Cardiac septum (tissue), 1 donor: ENCODE measurements around the gene HLA-G. TPM values are rescaled to one million over a fixed set of nuclear protein-coding genes. Genes with fewer than 3 reads are reported as not detected.
"Not testable (repeated sequence)": the region's sequence is repeated elsewhere in the genome, so short reads cannot be mapped to it uniquely, and the experiment has no call there.

Experiments
- DNase-seq: peaks from one replicate; pipeline ENCODE4 v3.0.0-alpha.2; 2020; ENCODE audit warnings: low spot score
- intact Hi-C: fragments of 100-400 bp; cut with DNase I; formaldehyde crosslinking; loops from one replicate; pipeline ENCODE4 v1.14.0; 2022
- total RNA-seq: library from RNA; stranded (reverse); fragmentation: NEBNext Ultra II Directional; extraction: Animal tissue kit (Norgen Biotek cat#: 25700); gene quantifications from one replicate; pipeline ENCODE4 v1.2.1, GENCODE V29; 2021
- donor health status: DM: no; HTN: no; CAD: no.

The HLA-G gene
- total RNA-seq, 1 donor from 2014 or later: 0.62 TPM

DNA sequence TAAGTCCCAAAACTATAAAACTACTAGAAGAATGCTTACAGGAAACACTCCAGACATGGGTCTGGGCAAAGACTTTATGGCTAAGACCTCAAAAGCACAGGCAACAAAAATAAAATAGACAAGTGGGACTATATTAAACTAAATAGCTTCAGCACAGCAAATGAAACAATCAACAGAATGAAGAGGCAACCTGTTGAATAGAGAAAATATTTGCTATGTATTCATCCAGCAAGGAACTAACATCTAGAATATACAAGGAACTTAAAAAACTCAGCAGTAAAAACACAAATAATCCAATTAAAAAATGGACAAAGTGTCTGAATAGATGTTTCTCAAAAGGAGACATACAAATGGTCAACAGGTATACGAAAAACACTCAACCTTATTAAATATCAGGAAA, 30.4 kb downstream of the HLA-G start:
- DNase-seq: no peak
- intact Hi-C loops: no loop called here

DNA sequence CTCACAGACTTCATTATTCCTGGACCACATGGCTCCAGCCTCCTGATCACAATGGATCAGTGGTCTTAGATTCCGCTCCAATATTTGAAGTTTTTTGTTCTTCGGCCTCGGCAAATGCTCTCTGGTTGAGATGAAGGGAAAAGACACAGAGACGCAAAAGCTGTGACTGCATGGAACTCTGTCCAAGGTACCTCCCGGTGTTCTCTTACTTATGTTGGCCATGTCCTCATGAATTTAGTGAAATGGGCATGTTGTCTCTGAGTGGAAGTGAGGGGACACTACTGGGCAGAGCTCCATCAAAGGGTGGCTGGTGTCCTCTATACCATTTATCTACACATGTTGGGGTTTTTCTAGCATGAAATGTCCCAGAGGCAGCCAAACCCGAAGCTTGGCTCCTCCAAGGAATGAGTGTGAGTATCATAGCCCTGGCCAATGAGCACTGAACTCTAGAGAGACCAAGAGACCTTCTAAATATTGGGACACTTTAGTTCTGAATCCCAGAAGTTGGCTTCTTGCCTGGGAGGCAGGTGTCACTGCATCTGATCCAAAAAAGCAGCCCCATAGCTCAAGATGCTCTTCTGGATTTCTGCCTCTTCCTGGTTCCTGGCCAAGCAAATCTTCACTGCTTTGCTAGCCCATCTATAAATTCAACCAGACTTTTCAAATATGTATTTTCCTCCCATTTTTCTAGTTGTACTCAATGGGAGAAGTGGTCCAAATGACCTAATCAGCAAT, 34.1 kb downstream of the HLA-G start:
- DNase-seq: no peak
- intact Hi-C loops: no loop called here

DNA sequence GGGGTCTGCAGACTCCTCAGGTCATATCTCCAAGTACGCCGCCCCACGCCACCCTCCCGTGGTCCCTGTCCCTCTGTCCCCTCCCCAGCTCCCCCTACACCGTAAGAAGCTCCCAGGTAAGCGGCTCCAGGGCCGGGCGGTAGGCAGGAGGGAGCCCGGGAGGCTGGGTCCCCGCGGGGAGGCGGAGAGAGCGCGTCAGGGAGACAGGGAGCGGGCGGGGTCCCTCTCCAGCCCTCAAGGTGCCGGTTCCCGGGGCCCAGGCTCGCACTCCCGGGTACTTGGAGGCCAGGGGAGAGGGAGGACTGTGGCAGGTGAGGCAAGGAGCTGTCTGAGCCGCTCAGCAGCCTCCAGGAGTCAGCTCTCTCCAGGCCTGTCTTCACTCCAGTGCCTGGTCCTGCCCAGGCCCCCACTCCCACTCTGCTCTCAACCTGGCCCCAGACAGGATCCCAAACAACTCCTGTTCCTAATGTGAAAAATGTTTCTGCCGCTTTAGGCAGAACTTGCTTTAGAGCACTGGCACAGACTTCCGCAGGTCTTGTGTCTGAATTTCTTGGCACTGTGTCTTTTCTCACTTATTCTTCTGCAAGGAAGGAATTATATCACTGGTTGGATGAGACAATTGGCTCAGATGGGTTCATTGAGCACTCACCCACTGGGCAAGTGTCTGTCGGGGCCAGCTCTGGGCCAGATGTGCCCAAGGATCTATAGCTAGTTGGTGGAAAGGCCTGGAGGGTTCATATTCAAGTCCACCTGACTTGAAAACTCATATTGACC, 36.6 kb downstream of the HLA-G start:
- intact Hi-C loops: no loop called here
- no peak for DNase-seq

DNA sequence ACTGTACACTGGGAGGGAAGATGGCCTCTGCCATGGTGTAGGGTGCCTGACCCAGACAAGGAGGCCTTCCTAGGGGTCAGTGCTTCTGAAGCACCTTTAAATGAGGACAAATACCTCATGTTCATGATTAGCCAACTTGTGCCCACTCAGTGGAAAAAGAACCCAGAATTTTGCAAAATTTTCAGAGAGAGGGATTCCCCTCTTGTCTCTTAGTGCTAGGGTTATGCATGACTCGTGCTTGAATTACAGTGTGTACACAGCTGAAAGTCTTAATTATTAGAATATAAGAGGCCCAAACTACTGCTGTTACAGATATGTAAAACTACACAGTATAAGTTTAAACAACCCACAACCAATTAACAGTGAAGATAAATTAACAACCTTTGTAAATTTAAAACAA, 38.0 kb downstream of the HLA-G start:
- intact Hi-C loops: no loop called here
- DNase-seq: no peak

DNA sequence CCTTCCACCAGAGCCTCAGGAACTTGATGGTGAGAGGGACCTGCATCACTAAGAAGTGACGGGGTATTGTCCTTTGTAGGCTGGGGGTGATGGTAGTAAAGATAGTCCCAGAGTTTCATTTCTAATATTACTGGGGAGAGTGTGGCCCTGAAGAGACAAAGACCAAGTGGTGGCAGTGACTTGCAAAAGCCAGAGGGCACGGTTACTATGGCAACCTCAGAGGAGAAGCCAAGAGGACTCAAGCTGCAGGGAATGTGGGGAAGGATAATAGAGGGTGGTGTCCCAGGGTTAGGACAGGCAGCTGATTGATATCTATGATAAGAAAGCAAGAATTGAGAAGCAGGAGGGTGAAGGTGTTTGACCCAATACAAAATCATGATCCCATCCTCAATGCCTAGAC, 42.5 kb downstream of the HLA-G start:
- intact Hi-C loops: no loop called here
- no peak for DNase-seq

DNA sequence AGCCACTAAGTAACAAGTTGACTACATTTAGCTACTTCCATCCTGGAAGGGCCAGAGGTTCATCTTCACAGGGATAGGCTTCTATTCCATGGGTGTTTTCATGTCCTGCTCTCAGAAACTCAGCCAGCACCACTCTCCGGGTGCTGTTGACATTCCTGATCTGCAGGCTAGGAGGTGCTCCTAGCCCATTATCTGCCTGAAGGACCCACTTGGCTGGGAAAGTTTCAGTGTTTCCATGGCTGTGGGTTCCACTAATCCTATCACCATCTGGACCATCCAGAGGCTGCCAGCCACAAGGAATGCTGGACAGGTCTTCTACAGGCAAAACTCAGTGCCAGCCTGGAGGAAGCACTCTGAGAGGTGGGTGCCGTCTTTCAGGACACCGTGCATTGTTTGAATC, 45.2 kb downstream of the HLA-G start:
- no peak for DNase-seq
- intact Hi-C loops: no loop called here

DNA sequence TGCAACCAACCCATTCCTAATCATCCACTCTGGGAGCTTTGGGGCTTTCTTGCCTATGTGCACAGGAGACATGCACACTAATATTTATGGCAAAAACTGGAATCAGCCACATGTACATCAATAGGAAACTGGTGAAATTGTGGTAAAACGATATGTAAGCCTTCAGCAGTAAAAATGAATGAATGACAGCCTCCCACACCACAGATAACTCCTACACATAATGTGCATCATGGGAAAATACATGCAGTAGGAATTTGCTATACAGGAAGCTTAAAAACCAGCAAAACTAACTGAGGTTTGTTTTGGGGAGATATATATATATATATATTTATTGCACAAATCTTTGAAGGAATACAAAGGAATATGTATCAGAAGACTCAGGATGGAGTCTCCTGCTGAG, 47.6 kb downstream of the HLA-G start:
- no peak for DNase-seq

DNA sequence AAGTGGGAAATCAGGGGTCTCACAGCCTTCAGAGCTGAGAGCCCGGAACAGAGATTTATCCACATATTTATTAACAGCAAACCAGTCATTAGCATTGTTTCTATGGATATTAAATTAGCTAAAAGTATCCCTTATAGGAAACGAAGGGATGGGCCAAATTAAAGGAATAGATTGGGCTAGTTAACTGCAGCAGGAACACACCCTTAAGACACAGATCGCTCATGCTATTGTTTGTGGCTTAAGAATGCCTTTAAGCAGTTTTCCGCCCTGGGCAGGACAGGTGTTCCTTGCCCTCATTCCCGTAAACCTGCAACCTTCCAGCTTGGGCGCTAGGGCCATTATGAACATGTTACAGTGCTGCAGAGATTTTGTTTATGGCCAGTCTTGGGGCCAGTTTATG, 48.1 kb downstream of the HLA-G start:
- intact Hi-C loops, DNase-seq: not testable (repeated sequence)

More for the DNA sequence above, 47.6 kb downstream of the HLA-G start:
- intact Hi-C loops: no loop called here

Other genes with a start within 250 kb of the HLA-G start
- not detected for gene OR2H2, start 242.7 kb upstream of the HLA-G start, total RNA-seq
- 29.5 TPM for gene GABBR1, start 194.6 kb upstream of the HLA-G start, total RNA-seq
- gene MOG, start 170.7 kb upstream of the HLA-G start, total RNA-seq: 2.0 TPM
- not detected for gene ZFP57, start 146.7 kb upstream of the HLA-G start, total RNA-seq
- 40.4 TPM for gene HLA-F, start 104.4 kb upstream of the HLA-G start, total RNA-seq
- gene HLA-A, start 114.7 kb downstream of the HLA-G start, total RNA-seq: 268 TPM
- gene POLR1H, start 233.4 kb downstream of the HLA-G start, total RNA-seq: 15.5 TPM
- 41.4 TPM for gene PPP1R11, start 239.4 kb downstream of the HLA-G start, total RNA-seq
- not detected for gene RNF39, start 247.9 kb downstream of the HLA-G start, total RNA-seq